IPS-20b (cell line): Measurements from ENCODE around the gene NAA10.
A peak's percentile ranks its signal among the peaks of the same experiment; 100 is the strongest.

ENCODE experiments used
- H3K27ac ChIP-seq: one replicate; pipeline ENCODE4 v1.5.1; 2013; ENCODE audit warnings: low read length
- H3K27me3 ChIP-seq: 2 replicates; pipeline ENCODE4 v1.6.1; 2013; ENCODE audit warnings: mild to moderate bottlenecking, low read length, inconsistent platforms; ENCODE audit not compliant: insufficient read depth
- H3K36me3 ChIP-seq: 2 replicates; pipeline ENCODE4 v1.6.1; 2013; ENCODE audit warnings: low read depth, mild to moderate bottlenecking, inconsistent platforms, low read length, moderate library complexity; ENCODE audit not compliant: insufficient read depth
- H3K4me1 ChIP-seq: 2 replicates; pipeline ENCODE4 v1.6.1; 2013; ENCODE audit warnings: mild to moderate bottlenecking, control low read depth, inconsistent platforms, low read length, moderate library complexity; ENCODE audit not compliant: insufficient read depth
- H3K4me3 ChIP-seq: 2 replicates; pipeline ENCODE4 v1.5.1; 2013; ENCODE audit warnings: mild to moderate bottlenecking, low read length, inconsistent platforms
- H3K9ac ChIP-seq: 2 replicates; pipeline ENCODE4 v1.6.1; 2013; ENCODE audit warnings: low read depth, mild to moderate bottlenecking, inconsistent platforms, low read length, moderate library complexity
- H3K9me3 ChIP-seq: 2 replicates; pipeline ENCODE4 v1.6.1; 2013; ENCODE audit warnings: mild to moderate bottlenecking, low read depth, low read length, inconsistent platforms; ENCODE audit not compliant: insufficient read depth

The NAA10 gene

DNA sequence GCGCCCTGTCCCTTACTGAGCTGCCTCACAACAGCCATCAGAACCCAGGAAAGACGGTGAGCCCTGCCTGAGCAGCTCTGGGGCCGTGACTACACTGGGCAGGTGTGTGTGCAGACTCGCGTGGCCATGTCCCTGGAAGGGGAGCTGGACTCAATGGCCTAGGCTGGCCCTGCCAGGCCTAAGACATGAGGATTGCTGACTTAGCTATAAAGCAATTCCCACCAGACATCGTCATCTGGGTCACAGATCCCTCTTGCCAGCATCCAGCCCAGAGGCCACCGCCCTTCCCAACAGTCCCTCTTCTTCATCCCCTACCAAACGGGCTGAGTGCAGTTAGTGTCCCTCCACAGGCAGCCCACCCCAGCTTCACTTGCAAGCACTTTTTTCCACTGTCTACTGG, 3.7 kb downstream of the NAA10 start:
- H3K27ac ChIP-seq: no peak overlapping the region
- no peaks in the 10 kb centered on the region for H3K9me3 ChIP-seq
- no peaks in the 10 kb centered on the region for H3K27me3 ChIP-seq
- H3K9ac ChIP-seq: no peak overlapping the region
- no peak overlapping the region for H3K4me3 ChIP-seq
- H3K36me3 ChIP-seq: peaks cover 11% of the 10 kb centered on the region
- H3K4me1 ChIP-seq: no peaks in the 10 kb centered on the region; the same call in 1 of the 2 replicates

DNA sequence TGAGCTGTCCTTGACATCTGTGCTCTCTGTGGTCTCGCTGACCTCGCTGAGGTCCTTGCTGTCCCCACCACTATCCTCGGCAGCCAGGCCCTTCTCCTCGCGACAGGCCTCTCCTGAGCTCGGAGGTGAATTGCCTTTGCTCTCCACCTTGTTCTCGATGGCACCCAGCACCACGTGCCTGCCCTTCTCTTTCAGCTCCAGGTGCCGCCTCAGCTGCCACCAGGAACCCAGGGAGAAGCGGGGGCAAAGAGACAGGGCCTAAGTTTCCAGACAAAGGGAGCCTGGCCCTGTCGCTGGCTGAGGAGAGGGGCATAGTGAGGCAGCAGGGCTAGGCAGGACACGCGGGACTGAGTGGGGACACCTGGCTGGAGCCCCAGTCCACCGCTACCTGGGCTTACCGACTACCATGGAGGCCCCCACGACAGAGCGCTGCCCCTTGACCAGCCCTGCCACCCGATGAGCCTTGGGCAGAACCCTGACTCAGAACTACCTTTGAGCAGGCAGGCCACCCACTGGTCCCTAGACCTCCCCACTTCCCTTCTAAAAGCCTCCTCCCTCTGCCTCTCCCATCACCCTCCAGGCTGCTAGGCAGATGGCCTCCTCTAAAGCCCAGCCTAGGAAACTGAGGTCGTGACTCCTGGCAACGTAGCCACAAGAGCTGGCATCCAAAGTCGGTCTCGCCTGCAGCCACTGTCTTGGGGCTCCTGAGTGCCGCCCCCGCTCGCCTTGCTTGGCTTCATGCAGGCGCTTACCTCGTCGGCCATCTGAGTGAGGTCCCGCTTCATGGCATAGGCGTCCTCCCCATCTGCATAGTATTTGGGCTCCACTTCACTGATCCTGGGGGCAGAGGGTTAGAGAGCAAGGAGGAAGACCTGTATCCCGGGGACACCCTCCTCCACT, 4.6 kb downstream of the NAA10 start:
- no peak overlapping the region for H3K4me3 ChIP-seq
- H3K4me1 ChIP-seq: peaks cover 1% of the 10 kb centered on the region; the same call in 1 of the 2 replicates
- no peak overlapping the region for H3K9ac ChIP-seq
- peaks cover 11% of the 10 kb centered on the region for H3K36me3 ChIP-seq
- H3K27ac ChIP-seq: no peak overlapping the region
- no peaks in the 10 kb centered on the region for H3K9me3 ChIP-seq
- H3K27me3 ChIP-seq: no peaks in the 10 kb centered on the region; the same call in 1 of the 2 replicates

DNA sequence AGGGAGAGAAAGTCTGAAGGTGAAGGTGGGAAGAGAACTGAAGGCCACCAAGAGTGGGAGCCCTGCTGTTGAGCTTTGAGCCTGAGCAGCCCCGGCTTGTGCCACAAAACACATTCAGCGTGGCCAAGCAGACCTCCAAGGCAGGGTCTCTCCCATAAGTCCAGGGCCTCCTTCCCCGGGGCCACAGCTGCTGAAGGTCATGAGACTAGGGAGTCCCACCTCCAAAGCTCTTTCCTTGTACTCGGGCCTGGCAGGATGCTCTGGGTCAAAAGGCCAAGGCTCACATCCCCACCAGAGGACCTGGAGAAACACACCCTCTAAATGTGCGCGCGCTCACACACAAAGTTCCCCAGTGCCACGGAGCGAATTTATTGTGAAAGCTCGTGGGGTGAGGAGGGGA, 5.3 kb downstream of the NAA10 start:
- Histone ChIP-seq H3K9me3 (no peaks in the 10 kb centered on the region), H3K4me1 (peaks cover 2% of the 10 kb centered on the region; the same call in 1 of the 2 replicates), H3K36me3 (peaks cover 11% of the 10 kb centered on the region), H3K4me3 (no peak overlapping the region), H3K27ac (no peak overlapping the region), H3K27me3 (no peaks in the 10 kb centered on the region; the same call in 1 of the 2 replicates), H3K9ac (no peak overlapping the region)

DNA sequence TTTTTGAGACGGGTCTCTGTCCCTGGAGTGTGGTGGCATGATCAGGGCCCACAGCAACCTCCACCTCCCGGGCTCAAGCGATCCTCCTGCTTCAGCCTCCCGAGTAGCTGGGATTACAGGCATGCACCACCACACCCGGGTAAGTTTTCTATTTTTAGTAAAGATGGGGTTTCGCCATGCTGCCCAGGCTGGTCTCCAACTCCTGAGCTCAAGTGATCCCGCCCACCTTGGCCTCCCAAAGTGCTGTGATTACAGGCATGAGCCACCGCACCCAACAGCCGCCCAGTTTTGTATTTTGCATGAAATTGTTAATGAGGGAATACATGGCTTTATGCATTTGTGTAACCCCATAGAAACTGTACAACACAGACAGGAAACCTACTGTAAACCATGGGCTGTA, 6.0 kb downstream of the NAA10 start:
- peaks cover 2% of the 10 kb centered on the region; the same call in 1 of the 2 replicates for H3K4me1 ChIP-seq
- H3K4me3 ChIP-seq: 0 out of 2 replicates have a peak overlapping the region, but pooled peaks have one; percentile 43

DNA sequence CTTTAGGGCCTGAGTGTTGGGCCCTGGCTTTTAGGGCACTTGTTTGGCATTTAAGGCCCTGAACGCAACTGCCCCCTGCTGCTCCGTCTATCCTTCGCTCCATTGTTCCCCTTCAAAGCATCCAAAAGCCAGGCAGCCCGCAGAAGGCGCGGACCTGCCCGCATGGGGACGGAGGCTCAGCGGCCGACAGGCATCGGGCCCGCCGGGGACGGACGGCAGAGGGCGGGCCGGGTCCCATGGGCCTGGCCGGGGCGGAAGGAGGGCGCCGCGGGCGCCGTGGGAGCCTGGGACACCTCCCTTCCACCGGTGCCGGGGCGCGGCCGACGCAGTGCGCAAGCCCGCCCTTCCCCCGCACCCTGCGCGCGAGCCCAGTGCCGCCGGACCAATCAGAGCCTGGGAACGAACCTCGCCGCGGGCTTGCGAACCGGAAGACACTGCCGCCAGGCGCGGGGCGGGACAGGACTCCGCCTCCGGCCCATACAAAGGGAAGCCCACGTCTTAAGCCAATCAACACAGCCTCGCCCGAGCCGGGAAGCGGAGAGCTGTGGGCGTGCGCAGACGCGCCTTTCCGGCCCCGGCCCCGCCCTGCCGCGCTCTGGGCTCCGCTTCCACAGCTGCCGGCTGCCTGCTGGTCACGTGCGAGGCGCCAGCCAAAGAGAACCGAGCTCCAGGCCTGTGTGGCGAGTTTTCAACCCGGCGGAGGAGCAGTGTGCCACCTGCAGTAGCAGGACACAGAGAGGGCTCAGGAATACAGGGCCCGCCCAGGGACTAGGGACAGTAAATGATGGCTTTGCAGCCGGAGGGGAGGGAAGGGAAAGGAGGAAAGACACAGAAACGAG, 6.7 kb downstream of the NAA10 start:
- no peaks in the 10 kb centered on the region for H3K9me3 ChIP-seq
- H3K9ac ChIP-seq: peak overlapping the region; percentile 88; the same call in 1 of the 2 replicates
- peaks cover 2% of the 10 kb centered on the region; the same call in 1 of the 2 replicates for H3K4me1 ChIP-seq
- H3K36me3 ChIP-seq: peaks cover 10% of the 10 kb centered on the region
- no peaks in the 10 kb centered on the region; the same call in 1 of the 2 replicates for H3K27me3 ChIP-seq
- H3K4me3 ChIP-seq: peak overlapping the region; percentile 80
- H3K27ac ChIP-seq: peak overlapping the region; percentile 89

More for the DNA sequence above, 6.0 kb downstream of the NAA10 start:
- peaks cover 11% of the 10 kb centered on the region for H3K36me3 ChIP-seq
- H3K9ac ChIP-seq: no peak overlapping the region
- H3K27ac ChIP-seq: no peak overlapping the region
- H3K9me3 ChIP-seq: no peaks in the 10 kb centered on the region
- H3K27me3 ChIP-seq: no peaks in the 10 kb centered on the region; the same call in 1 of the 2 replicates

DNA sequence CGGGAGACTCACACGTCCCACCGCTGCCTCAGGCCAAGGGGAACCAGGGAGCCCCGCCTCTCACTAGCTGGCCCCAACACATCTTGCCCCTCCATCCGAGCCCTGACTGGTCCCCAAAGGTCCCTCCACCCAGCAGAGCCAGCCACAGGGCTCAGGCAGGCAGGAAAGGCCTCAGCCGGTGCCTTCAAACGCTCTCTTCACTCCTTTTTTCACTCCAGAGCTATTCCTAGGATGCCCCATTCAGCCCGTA, 7.2 kb downstream of the NAA10 start:
- Histone ChIP-seq H3K27ac (peak overlapping the region; percentile 89), H3K4me1 (peaks cover 2% of the 10 kb centered on the region; the same call in 1 of the 2 replicates), H3K4me3 (peak overlapping the region; percentile 80), H3K9ac (peak overlapping the region; percentile 88), H3K36me3 (peaks cover 4% of the 10 kb centered on the region), H3K27me3 (no peaks in the 10 kb centered on the region; the same call in 1 of the 2 replicates), H3K9me3 (no peaks in the 10 kb centered on the region)

DNA sequence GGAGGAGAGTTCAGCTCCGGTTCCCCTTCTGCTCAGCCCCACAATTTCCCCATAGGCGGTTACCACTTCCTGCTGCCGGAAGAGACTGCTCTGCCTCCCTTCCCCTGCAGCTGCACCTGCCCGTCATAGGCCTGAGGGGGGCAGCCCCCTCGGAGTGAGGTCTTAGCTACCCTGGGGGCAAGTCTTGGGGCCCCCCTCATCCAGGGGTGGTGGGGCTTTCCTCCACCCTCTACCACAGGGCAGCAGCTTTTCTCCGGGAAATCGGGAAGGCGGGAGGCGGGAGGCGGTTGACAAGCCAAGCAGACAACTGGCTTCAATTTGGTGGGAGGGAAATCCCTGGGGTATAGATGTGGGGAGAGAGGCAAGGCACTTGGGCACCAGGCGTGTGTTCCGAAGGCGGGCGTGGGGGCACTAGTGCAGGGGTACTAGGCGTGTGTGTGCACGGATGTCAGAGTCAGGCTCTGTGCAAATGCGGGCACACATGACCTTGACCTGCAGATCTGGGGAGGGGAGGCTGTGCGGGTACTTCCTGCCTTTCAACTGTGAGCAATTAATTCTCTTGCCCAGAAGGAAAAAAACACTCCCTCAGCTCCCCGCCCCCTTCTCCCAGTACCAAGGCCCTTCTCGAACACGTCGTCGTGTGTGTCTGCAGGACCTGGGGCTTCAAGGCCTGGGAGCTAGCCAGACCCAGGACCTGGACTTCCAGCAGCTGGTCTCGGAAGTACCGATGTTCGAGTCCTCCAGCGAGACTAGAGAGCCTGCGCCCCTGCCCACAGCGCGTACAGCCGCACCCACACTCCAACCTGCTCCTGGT, 7.8 kb downstream of the NAA10 start:
- Histone ChIP-seq H3K27ac (peak overlapping the region; percentile 89), H3K9me3 (no peaks in the 10 kb centered on the region), H3K4me1 (peaks cover 2% of the 10 kb centered on the region; the same call in 1 of the 2 replicates), H3K36me3 (peaks cover 4% of the 10 kb centered on the region), H3K4me3 (peak overlapping the region; percentile 80), H3K9ac (peak overlapping the region; percentile 88), H3K27me3 (no peaks in the 10 kb centered on the region; the same call in 1 of the 2 replicates)

DNA sequence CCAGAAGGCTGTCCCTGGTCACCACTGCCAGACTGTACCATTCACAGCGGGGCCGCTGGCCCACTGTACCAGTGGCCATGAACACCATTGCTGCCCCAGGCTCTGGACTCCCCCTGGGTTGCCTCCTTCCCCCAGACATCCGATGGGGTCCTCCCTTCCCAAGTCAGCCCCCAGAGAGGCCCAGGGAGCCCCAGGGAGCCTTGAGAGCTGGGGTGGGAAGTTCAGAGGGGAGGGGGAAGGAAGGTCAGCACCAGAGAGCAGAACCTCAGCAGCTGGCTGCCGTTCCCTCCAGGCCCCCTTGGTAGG, 8.3 kb downstream of the NAA10 start:
- Histone ChIP-seq H3K36me3 (peaks cover 4% of the 10 kb centered on the region; the same call in 1 of the 2 replicates), H3K9ac (peak overlapping the region; percentile 58; the same call in 1 of the 2 replicates), H3K9me3 (no peaks in the 10 kb centered on the region), H3K27ac (no peak overlapping the region), H3K27me3 (no peaks in the 10 kb centered on the region; the same call in 1 of the 2 replicates), H3K4me3 (peak overlapping the region; percentile 80), H3K4me1 (peaks cover 2% of the 10 kb centered on the region; the same call in 1 of the 2 replicates)

DNA sequence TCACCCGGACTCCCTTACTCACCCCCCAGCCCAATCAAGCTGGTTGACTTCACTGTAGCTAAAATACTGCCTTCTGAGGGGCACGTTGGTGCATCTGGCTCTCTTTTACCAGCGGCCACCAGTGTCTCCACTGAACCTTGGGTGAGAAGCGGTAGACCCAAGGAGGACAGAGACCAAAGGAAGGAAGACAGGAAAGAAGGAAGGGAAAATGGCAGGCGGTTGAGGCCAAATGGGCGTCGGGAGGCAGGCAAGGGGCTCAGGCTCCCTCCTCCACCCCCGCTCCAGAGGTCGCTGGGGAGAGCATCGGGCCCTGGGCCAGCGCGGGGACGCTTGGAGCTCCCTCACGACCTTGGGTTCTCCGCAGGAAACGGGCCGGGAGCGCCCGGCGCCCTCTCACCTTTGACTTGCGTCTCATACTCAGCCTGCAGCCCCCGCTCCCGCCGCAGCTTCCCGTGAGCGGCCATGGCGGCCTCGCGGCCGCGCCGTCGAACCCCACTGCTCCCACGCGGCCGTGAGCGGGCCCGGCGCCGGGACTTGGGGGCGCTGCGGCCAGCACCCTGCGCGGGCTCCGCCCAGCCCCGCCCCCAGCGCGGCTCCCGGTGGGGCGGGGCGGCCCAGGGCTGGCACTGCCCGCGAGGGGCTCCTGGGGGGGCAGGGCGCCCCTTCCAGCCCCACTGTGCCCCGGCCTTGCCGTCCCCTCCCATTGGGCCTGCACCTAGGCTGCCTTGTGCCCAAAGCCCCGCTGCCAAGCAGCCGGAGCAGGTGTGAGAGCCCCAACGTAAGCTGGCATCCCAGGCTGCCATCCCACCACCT, 8.9 kb downstream of the NAA10 start, which contains the start of gene ARHGAP4:
Gene ARHGAP4, minus strand, starts transcription at position 526 of the 813 bp plus-strand sequence. Its CDS starts 62 bp downstream, at position 464.
- peaks cover 4% of the 10 kb centered on the region; the same call in 1 of the 2 replicates for H3K36me3 ChIP-seq

DNA sequence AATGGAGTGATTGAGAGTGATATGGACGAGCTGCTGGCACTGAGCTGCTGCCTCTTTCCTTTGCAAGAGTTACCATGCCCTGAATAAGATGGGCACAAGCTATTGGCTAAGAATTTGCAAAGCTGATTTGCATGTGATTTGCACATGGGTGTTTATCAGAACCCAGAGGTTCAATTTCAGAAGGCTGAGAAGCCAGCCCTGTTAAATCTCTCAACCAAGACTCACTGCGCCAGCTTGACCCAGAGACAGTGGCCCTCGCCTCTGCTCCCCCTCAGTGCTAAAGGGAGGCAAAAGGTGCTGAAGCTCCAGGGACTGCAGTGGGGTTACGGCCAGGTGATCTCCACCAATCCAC, 9.5 kb downstream of the NAA10 start:
- H3K9ac ChIP-seq: peak overlapping the region; percentile 75; the same call in 1 of the 2 replicates
- no peaks in the 10 kb centered on the region; the same call in 1 of the 2 replicates for H3K27me3 ChIP-seq
- no peak overlapping the region for H3K27ac ChIP-seq
- H3K4me1 ChIP-seq: peaks cover 2% of the 10 kb centered on the region; the same call in 1 of the 2 replicates
- H3K9me3 ChIP-seq: no peaks in the 10 kb centered on the region
- peak overlapping the region; percentile 73 for H3K4me3 ChIP-seq
- peaks cover 4% of the 10 kb centered on the region; the same call in 1 of the 2 replicates for H3K36me3 ChIP-seq

More for the DNA sequence above, 8.9 kb downstream of the NAA10 start, which contains the start of gene ARHGAP4:
- no peaks in the 10 kb centered on the region; the same call in 1 of the 2 replicates for H3K27me3 ChIP-seq
- H3K9ac ChIP-seq: peak within 1 kb of the TSS; percentile 88; the same call in 1 of the 2 replicates
- H3K4me3 ChIP-seq: peak within 1 kb of the TSS; percentile 80
- no peaks in the 10 kb centered on the region for H3K9me3 ChIP-seq
- peak within 1 kb of the TSS; percentile 89 for H3K27ac ChIP-seq
- H3K4me1 ChIP-seq: peaks cover 2% of the 10 kb centered on the region; the same call in 1 of the 2 replicates
